HG03135 (cell line): Measurements from ENCODE around the gene ADCY2.
A peak's percentile ranks its signal among the peaks of the same experiment; 100 is the strongest.

Experiments
- ATAC-seq: cut with Tn5 transposase; IDR thresholded peaks from one replicate; pipeline ENCODE4 v1.9.1; 2021; ENCODE audit warnings: mild to moderate bottlenecking, moderate library complexity; ENCODE audit not compliant: unreplicated experiment

The ADCY2 gene

GRCh38 chr5:7714697-7715096 lies 318.8 kb downstream of the ADCY2 start:
- ATAC-seq: no peak

- ATAC-seq: no peak
These were observed 321.8 kb downstream of the ADCY2 start for GRCh38 chr5:7717691-7718090.

DNA sequence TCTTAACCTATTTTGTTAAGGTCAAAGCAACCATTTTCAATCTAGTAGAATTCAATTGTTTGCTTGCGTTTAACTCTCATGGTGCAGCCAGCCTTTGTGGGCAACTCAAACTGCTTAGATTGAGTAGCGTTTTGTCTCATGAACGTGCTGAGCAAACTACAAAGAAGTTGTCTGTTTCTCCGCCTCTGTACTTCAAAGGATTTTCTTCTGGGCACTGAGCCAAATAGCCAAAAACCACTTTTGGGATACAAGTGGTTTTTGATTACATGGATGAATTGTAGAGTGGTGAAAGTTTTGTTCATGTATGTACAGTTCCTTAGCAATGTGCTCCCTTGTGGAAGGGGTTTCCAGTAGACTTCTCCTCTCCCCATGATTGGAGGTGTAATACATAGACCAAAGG lies 332.1 kb downstream of the ADCY2 start:
- ATAC-seq: no peak

- no peak for ATAC-seq
These were observed 345.6 kb downstream of the ADCY2 start for GRCh38 chr5:7741415-7742065.

- ATAC-seq: no peak
These were observed 346.3 kb downstream of the ADCY2 start for GRCh38 chr5:7742241-7742656.

DNA sequence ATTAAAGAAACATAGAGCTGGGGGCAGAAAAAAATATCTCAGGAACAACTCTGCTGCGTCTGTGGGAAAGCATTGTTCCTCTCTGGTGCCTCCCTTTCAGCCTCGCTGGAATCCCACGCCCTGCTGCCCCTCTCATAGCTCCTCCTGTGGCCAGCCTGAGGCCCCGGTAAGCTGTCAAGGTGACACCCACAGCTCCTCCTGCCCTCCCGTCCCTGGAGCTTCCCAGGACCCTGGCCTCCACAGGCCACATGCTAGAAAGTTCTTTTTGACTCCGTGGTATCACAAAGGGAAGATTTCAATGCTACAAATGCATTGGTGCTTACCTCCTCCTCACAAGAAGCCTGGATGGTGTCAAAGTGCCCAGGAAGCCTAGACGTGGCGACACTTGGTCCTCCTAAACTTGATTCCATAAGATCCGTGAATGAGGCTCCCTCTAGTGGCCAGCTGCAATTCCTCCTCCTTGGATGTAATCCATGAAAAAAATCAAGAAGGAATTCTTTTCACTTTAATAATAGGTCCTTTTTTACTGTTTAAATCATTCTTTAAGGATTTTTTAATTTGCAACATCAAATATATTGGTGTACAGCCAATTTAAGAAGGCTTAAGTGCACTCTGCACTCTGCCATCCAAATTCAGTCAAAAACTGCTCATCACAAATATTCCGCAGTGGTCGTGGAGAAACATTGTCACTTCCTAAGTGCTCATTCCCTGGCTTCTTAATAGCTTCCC lies 350.1 kb downstream of the ADCY2 start:
- ATAC-seq: no peak

GRCh38 chr5:7747728-7748127 lies 351.8 kb downstream of the ADCY2 start:
- no peak for ATAC-seq

DNA sequence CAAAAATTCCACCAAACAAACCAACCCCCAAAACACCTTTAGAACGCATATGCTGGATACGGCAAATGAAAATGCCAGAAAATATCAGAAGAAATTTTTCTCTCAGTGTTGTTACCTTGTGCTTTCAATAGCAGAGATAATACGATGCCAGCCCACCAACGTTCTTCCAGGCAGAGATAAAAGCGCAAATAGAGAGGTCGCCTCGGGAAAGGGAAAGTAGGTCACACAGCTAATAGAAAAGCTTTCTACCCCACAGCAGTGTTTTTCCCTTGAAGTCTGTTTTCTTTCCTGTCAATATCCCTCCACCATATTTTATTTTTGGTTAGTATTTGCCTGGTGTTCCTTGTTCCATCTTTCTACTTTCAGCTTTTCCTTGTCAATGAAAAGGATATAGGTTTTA lies 353.7 kb downstream of the ADCY2 start:
- no peak for ATAC-seq

DNA sequence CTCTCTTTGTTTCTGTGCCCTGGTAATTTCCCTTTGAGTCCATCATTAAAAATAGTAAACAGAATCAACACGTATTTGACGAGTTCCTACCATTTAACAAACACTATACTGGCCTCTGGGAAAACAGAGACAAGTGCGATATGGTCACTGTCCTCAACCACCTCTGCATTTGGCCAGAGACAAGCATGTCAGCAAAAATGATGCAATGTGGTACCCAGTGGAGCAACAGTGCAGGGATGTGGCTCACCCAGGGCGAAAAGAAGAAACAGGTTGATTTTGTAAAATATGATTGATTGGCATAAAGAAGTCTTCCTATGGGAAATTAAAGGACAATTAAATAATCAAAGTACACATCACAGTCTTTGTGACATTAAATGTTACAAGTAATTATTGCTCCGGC lies 355.9 kb downstream of the ADCY2 start:
- ATAC-seq: no peak

GRCh38 chr5:7753181-7753580 lies 357.2 kb downstream of the ADCY2 start:
- ATAC-seq: no peak

GRCh38 chr5:7753596-7753995 lies 357.7 kb downstream of the ADCY2 start:
- ATAC-seq: no peak

GRCh38 chr5:7754490-7754889 lies 358.6 kb downstream of the ADCY2 start:
- ATAC-seq: no peak

DNA sequence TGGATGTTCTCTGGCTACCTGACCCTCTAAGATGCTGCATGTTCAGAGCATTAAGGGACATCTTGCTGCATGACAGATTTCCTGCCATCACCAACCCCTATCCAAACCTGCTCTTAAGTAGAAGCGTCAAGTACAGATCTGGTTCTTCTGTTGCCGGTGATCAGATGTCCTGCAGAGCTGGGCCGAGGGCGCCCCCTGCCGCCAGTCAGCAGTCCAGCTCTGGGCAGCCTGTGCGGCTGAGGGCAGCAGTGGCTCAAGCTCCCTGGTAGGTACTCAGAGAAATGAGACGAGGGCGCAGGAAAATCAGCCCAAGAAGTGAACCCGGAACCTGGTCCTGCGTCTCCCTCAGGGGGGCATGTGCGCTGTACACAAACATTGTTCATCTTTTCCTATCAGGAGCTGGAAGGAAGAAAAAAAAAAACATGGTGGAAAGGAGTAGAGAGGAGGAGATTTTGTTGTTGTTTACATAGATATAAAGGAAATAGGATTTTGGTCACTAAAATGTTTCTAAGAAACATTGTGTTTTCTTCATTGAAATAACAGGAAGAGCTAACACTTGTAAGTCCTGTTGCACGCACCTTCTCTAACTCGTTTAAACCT lies 359.2 kb downstream of the ADCY2 start:
- peak; percentile 66 for ATAC-seq

DNA sequence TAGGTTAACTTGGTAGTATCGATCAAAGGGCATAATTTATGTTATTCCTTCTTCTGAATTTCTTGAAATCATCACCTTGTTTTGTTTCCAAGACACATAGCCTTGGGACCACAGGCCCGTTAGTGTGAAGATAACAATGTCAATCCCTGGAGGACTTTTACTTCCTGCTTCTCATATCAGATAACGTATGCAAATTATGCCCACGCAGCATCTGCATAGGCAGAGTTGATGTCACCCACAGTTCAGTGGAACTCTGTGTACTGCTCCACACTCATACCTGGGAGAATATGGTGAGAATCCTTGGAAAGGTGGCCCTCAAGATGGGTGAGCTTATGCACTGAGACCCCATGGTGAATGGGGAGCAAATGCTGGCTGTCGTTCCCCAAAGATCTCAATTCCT lies 360.0 kb downstream of the ADCY2 start:
- no peak for ATAC-seq

GRCh38 chr5:7756453-7756852 lies 360.5 kb downstream of the ADCY2 start:
- no peak for ATAC-seq

DNA sequence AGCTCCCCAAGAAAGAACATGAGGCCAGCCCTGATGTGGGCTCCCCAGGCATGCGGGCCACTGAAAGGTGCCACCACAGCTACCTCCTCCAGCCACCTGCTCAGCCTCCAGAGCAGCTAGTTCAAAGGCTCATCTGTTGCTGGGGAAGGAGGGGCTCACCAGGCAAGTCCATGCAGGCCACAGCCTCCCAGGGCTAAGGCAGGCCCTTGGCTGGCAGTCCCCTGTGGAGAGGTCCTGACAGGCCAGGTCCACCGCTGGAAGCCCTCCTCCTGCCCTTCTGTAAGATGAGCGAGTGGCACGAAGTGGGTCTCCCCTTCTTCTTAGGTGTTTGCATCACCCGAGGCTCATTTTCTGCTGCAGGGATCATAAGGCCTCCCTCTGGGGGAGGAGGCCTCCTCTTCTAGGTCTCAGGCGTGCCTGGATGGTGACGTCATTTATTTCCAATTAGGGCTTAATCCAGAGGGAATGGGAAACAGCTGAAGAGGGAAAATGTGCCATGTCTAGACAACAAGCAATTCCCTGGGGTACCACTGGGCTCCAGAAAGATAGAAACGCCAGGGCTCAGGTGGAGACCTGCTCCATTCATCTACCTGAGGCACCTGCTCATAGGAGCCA lies 363.4 kb downstream of the ADCY2 start:
- ATAC-seq: no peak

GRCh38 chr5:7759951-7760580 lies 364.1 kb downstream of the ADCY2 start:
- ATAC-seq: no peak

DNA sequence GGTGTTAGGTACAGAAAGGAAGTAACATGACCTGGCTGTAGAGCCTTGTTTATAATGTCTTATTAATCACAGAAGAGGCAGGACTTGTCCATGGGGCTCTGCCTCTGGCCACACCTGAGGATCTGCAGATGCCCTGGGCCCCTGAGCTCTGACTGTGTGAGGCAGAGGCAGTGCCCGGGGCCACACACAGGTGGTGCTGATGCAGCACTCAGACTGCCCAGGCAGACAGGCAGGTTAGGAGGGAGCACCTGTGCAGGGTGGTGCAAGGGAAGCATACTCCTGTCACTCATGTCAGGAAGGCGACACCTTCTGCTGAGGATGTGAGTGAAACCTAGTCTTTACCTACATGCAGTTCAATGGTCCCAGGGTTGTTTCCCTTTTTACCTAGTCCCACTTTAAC lies 366.3 kb downstream of the ADCY2 start:
- no peak for ATAC-seq

GRCh38 chr5:7763621-7764072 lies 367.7 kb downstream of the ADCY2 start:
- no peak for ATAC-seq

GRCh38 chr5:7764452-7764851 lies 368.5 kb downstream of the ADCY2 start:
- ATAC-seq: no peak

DNA sequence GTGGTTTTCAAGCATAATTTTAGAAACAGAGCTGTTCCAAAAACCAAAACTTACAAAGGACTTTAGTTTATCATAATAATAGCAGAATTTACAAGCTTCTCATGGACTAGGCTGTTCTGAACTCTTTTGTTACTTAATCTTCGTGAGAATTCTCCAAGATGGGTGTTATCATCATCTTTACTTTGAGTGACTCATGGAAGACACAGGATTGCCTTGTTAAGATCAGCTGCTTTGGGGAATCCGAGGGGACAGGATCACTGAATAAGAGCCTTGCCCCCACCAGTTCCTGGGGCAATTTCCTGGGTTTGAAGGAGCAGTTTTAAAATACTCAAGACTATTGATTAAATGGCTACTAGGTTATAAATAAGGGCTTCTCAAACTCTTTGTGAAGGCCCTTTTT lies 374.5 kb downstream of the ADCY2 start:
- ATAC-seq: no peak
